Lung (tissue), 12 donors: ENCODE measurements around the gene NOTCH1. TPM values are rescaled to one million over a fixed set of nuclear protein-coding genes. Genes with fewer than 3 reads are reported as not detected.

ENCODE experiments used
- ATAC-seq: fragments of 200-7000 bp; cut with Tn5 transposase; one replicate; pipeline ENCODE4 v1.9.1; 2020; ENCODE audit warnings: moderate number of reproducible peaks; ENCODE audit not compliant: insufficient read depth, low FRiP score
- DNase-seq, 3 donors: peaks; one replicate each; pipeline ENCODE4 v3.0.0-alpha.2; 2013 to 2017
- H3K27ac ChIP-seq, 2 donors: one replicate each; pipeline ENCODE4 v1.5.1; 2013; ENCODE audit warnings: mild to moderate bottlenecking in 2 of 2, moderate library complexity in 2 of 2, control low read depth in 1 of 2, inconsistent platforms in 1 of 2, low read depth in 1 of 2, low read length in 1 of 2
- H3K27me3 ChIP-seq, 3 donors: one replicate each; pipeline ENCODE4 v1.5.1; 2013; ENCODE audit warnings: low read length in 2 of 3; ENCODE audit not compliant: control insufficient read depth in 3 of 3, insufficient read depth in 3 of 3
- H3K36me3 ChIP-seq, 4 donors: one replicate each; pipeline ENCODE4 v1.5.1; 2013; ENCODE audit warnings: low read length in 4 of 4, mild to moderate bottlenecking in 1 of 4, moderate library complexity in 1 of 4; ENCODE audit not compliant: control insufficient read depth in 4 of 4, insufficient read depth in 4 of 4
- H3K4me1 ChIP-seq, 5 donors: one replicate each; pipeline ENCODE4 v1.5.1; 2013; ENCODE audit warnings: low read length in 5 of 5, mild to moderate bottlenecking in 2 of 5, moderate library complexity in 1 of 5; ENCODE audit not compliant: control insufficient read depth in 5 of 5, insufficient read depth in 5 of 5
- H3K4me3 ChIP-seq: one replicate; pipeline ENCODE4 v1.5.1; 2013; ENCODE audit warnings: mild to moderate bottlenecking, control low read depth, moderate library complexity
- H3K9ac ChIP-seq, 2 donors: one replicate each; pipeline ENCODE4 v1.5.1; 2013; ENCODE audit warnings: low read length in 2 of 2, control low read depth in 1 of 2; ENCODE audit not compliant: insufficient read depth in 1 of 2
- H3K9me3 ChIP-seq, 4 donors: one replicate each; pipeline ENCODE4 v1.5.1; 2013; ENCODE audit warnings: low read length in 3 of 4, mild to moderate bottlenecking in 1 of 4, moderate library complexity in 1 of 4; ENCODE audit not compliant: control insufficient read depth in 4 of 4, insufficient read depth in 3 of 4
- CTCF ChIP-seq: IDR thresholded peaks from 2 replicates; pipeline ENCODE4 v1.5.1; 2012; ENCODE audit warnings: mild to moderate bottlenecking; ENCODE audit errors: control extremely low read depth, extremely low read depth
- WGBS, 2 donors: extraction: QIAGEN DNeasy Blood & Tissue Kit; methylation state at CpG; one replicate each; pipeline ENCODE4 v1.1.7; 2013; 5-methylcytosine and 5-hydroxymethylcytosine counted together
- polyA plus RNA-seq, 2 donors: library from polyadenylated mRNA; stranded (reverse); fragments of 200-250 nt; gene quantifications; one replicate each; pipeline ENCODE4 v1.2.1, GENCODE V29; 2013
- total RNA-seq, 2 donors: library from RNA; depleted of rRNA in 1 of 2; stranded (reverse); fragments of >200 nt in 1 of 2; gene quantifications; one replicate each; pipeline ENCODE4 v1.2.1, GENCODE V29; 2014 to 2021
- donor health status: control.
- donor health status: control.
- donor health status: Bipolar disorder and iron deficiency.
- donor health status: healthy.
- donor health status: DM: yes; HTN: yes; CAD: no.

Gene NOTCH1
- total and polyA plus RNA-seq, 4 donors = 23.9 to 101 (median 44.5) TPM

- 75 to 82% methylated on average over 18 of the region's 18 CpGs for WGBS, 2 donors
- peaks cover 0 to 32% (median 2%) of the 10 kb centered on the region in 4 donors for H3K36me3 ChIP-seq
- no peaks in the 10 kb centered on the region for H3K27me3 ChIP-seq
- H3K27ac ChIP-seq = peak overlapping the region in 1 of 2 donors; percentile 70
- DNase-seq (no peak), ATAC-seq (no peak)
- no peak for TF ChIP-seq CTCF
- no peaks in the 10 kb centered on the region for H3K9me3 ChIP-seq
- H3K4me1 ChIP-seq = peaks cover 0 to 57% (median 6%) of the 10 kb centered on the region in 5 donors
- H3K9ac ChIP-seq = no peak overlapping the region
- no peak overlapping the region for H3K4me3 ChIP-seq
Observed at GRCh38 chr9:136534366-136534765, 11.5 kb downstream of the NOTCH1 start.

- no peaks in the 10 kb centered on the region for H3K27me3 ChIP-seq
- H3K27ac ChIP-seq = peak overlapping the region in 1 of 2 donors; percentile 70
- H3K9me3 ChIP-seq = no peaks in the 10 kb centered on the region
- no peak for DNase-seq
- H3K4me1 ChIP-seq = peaks cover 0 to 61% (median 6%) of the 10 kb centered on the region in 5 donors
- peaks cover 0 to 32% (median 2%) of the 10 kb centered on the region in 4 donors for H3K36me3 ChIP-seq
- TF ChIP-seq CTCF = no peak
- H3K4me3 ChIP-seq = no peak overlapping the region
- WGBS, 2 donors = 16 to 39% methylated on average over 22 of the region's 22 CpGs
- no peak overlapping the region for H3K9ac ChIP-seq
- peak; percentile 54 for ATAC-seq
Observed at GRCh38 chr9:136533775-136534157, 12.1 kb downstream of the NOTCH1 start.

- no peak overlapping the region for H3K4me3 ChIP-seq
- H3K9ac ChIP-seq = no peak overlapping the region
- peaks cover 0 to 63% (median 7%) of the 10 kb centered on the region in 5 donors for H3K4me1 ChIP-seq
- H3K27me3 ChIP-seq = no peaks in the 10 kb centered on the region
- no peaks in the 10 kb centered on the region for H3K9me3 ChIP-seq
- H3K27ac ChIP-seq = peak overlapping the region in 1 of 2 donors; percentile 91
- TF ChIP-seq CTCF = no peak
- WGBS, 2 donors = 16 to 41% methylated on average over 31 to 35 of the region's 35 CpGs
- no peak for DNase-seq
- peaks cover 0 to 28% (median 2%) of the 10 kb centered on the region in 4 donors for H3K36me3 ChIP-seq
- no peak for ATAC-seq
Observed at GRCh38 chr9:136532799-136533774, 12.8 kb downstream of the NOTCH1 start.
